Thyroid gland (tissue), 4 donors: ENCODE measurements around the gene C7orf57.

Experiments used
- CTCF ChIP-seq, 6 experiments: fragments of 200-600 bp in 3 of 6; fragments of 450-650 bp in 3 of 6; sonication (generic) in 3 of 6; IDR thresholded peaks; one replicate each; pipeline ENCODE4 v1.5.1; 2016 to 2019; ENCODE audit warnings: antibody characterized with exemption in 6 of 6, mild to moderate bottlenecking in 2 of 6, inconsistent platforms in 1 of 6, moderate library complexity in 1 of 6
- POLR2A ChIP-seq, 2 donors: fragments of 450-650 bp; IDR thresholded peaks; one replicate each; pipeline ENCODE4 v1.6.1; 2017; ENCODE audit warnings: antibody characterized with exemption in 2 of 2, mild to moderate bottlenecking in 2 of 2, moderate library complexity in 1 of 2

GRCh38 chr7:48078470-48078869 is 43.1 kb downstream of the C7orf57 start:
- no peak for TF ChIP-seq CTCF (IDR thresholded peaks at IDR 0.05)
- no peak for TF ChIP-seq POLR2A (IDR thresholded peaks at IDR 0.05)
